H1 (cell line): Measurements from ENCODE around the gene CELSR1. TPM values are rescaled to one million over a fixed set of nuclear protein-coding genes. Genes with fewer than 3 reads are reported as not detected.

Experiments
- CTCF ChIA-PET: fragments of 300-600 bp; sonication (Branson Sonifier 250); formaldehyde crosslinking; loops from one replicate; lab custom pipeline; 2021; ENCODE audit not compliant: partially characterized antibody; lab: Charles Lee
- POLR2A ChIA-PET: fragments of 300-600 bp; sonication (Branson Sonifier 250); formaldehyde crosslinking; loops from one replicate; lab custom pipeline; 2021; ENCODE audit warnings: inconsistent platforms; ENCODE audit not compliant: partially characterized antibody; lab: Charles Lee
- DNase-seq, 2 experiments: peaks; one replicate each; pipeline versions ENCODE4 v3.0.0 to v3.0.0-alpha.2; 2010 to 2022; ENCODE audit warnings: low spot score in 2 of 2, low read depth in 1 of 2, mixed read lengths in 1 of 2
- FAIRE-seq: peaks from 2 replicates; lab custom pipeline; 2011; peaks lifted over from hg19 to GRCh38; lab: Jason Lieb, UNC
- H2AFZ ChIP-seq: 2 replicates; pipeline ENCODE4 v1.8.1; 2012; ENCODE audit warnings: low read length, inconsistent platforms
- H2AK5ac ChIP-seq: 2 replicates; pipeline ENCODE4 v1.6.1; 2013; ENCODE audit warnings: low read depth, low read length
- H2BK120ac ChIP-seq: replicated peaks from 2 replicates; pipeline ENCODE3; 2013; ENCODE audit warnings: low read depth, low read length, inconsistent platforms
- H2BK12ac ChIP-seq: 2 replicates; pipeline ENCODE4 v1.6.1; 2013; ENCODE audit warnings: low read depth, low read length
- H2BK15ac ChIP-seq: 2 replicates; pipeline ENCODE4 v1.6.1; 2013; ENCODE audit warnings: low read length
- H2BK20ac ChIP-seq: 2 replicates; pipeline ENCODE4 v1.6.1; 2013; ENCODE audit warnings: low read length
- H2BK5ac ChIP-seq: 2 replicates; pipeline ENCODE4 v1.6.1; 2013; ENCODE audit warnings: low read depth, low read length
- H3K14ac ChIP-seq: 2 replicates; pipeline ENCODE4 v1.6.1; 2013; ENCODE audit warnings: inconsistent platforms; ENCODE audit not compliant: insufficient read length
- H3K18ac ChIP-seq: 2 replicates; pipeline ENCODE4 v1.6.1; 2013; ENCODE audit warnings: low read length; ENCODE audit errors: extremely low read depth
- H3K23ac ChIP-seq: 2 replicates; pipeline ENCODE4 v1.6.1; 2013; ENCODE audit warnings: inconsistent platforms; ENCODE audit not compliant: insufficient read length
- H3K23me2 ChIP-seq: 2 replicates; pipeline ENCODE4 v1.6.1; 2013; ENCODE audit warnings: low read depth, low read length
- H3K27ac ChIP-seq: 2 replicates; pipeline ENCODE4 v1.6.1; 2011; ENCODE audit warnings: low read depth, low read length, inconsistent platforms
- H3K27me3 ChIP-seq, 4 experiments: replicated peaks in 1 of 4; 1 replicate in 1 of 4; 2 replicates in 3 of 4; pipeline versions ENCODE4 v1.6.1 to v1.8.1; 2011 to 2013; ENCODE audit warnings: low read length in 3 of 4, mild to moderate bottlenecking in 3 of 4, inconsistent platforms in 2 of 4, mixed read lengths in 2 of 4, moderate library complexity in 1 of 4; ENCODE audit not compliant: control insufficient read depth in 3 of 4, insufficient read depth in 3 of 4; ENCODE audit errors: extremely low read depth in 1 of 4
- H3K36me3 ChIP-seq, 4 experiments: 2 replicates each; pipeline versions ENCODE4 v1.6.1 to v1.8.1; 2011 to 2013; ENCODE audit warnings: mild to moderate bottlenecking in 4 of 4, low read length in 3 of 4, moderate library complexity in 2 of 4, control low read depth in 1 of 4, inconsistent platforms in 1 of 4; ENCODE audit not compliant: insufficient read depth in 4 of 4, control insufficient read depth in 2 of 4
- H3K4ac ChIP-seq: replicated peaks from 2 replicates; pipeline ENCODE3; 2013; ENCODE audit warnings: low read length, low read depth, mixed read lengths, inconsistent platforms; ENCODE audit not compliant: insufficient read length
- H3K4me1 ChIP-seq, 4 experiments: replicated peaks in 1 of 4; 1 replicate in 1 of 4; 2 replicates in 3 of 4; pipeline versions ENCODE4 v1.6.1 to v1.8.1; 2011 to 2013; ENCODE audit warnings: low read length in 3 of 4, inconsistent platforms in 2 of 4, mixed read lengths in 1 of 4; ENCODE audit not compliant: insufficient read depth in 4 of 4, control insufficient read depth in 3 of 4
- H3K4me2 ChIP-seq, 2 experiments: 2 replicates each; pipeline versions ENCODE4 v1.6.1 to v1.8.1; 2011 to 2013; ENCODE audit warnings: low read depth in 2 of 2, low read length in 2 of 2, control low read depth in 1 of 2, inconsistent platforms in 1 of 2, mild to moderate bottlenecking in 1 of 2; ENCODE audit not compliant: insufficient read depth in 1 of 2
- H3K4me3 ChIP-seq, 4 experiments: fragments of 200-600, 300-600 bp in 1 of 4; sonication (generic), shearing (Covaris generic), sonication (Bioruptor Twin) in 1 of 4; 2 replicates each; pipeline versions ENCODE4 v1.5.1 to v1.8.1; 2011 to 2016; ENCODE audit warnings: low read length in 4 of 4, low read depth in 3 of 4, control low read depth in 2 of 4, inconsistent platforms in 2 of 4, mild to moderate bottlenecking in 2 of 4, mixed read lengths in 1 of 4, moderate library complexity in 1 of 4; ENCODE audit not compliant: insufficient read depth in 2 of 4; ENCODE audit errors: extremely low read depth in 1 of 4
- H3K56ac ChIP-seq: replicated peaks from 2 replicates; pipeline ENCODE3; 2013; ENCODE audit warnings: low read depth, mild to moderate bottlenecking, mixed read lengths, low read length, inconsistent platforms; ENCODE audit not compliant: insufficient read length
- H3K79me1 ChIP-seq: 2 replicates; pipeline ENCODE4 v1.6.1; 2013; ENCODE audit warnings: low read depth, low read length, control low read depth
- H3K79me2 ChIP-seq, 2 experiments: 2 replicates each; pipeline versions ENCODE4 v1.6.1 to v1.8.1; 2012 to 2013; ENCODE audit warnings: low read length in 2 of 2, mild to moderate bottlenecking in 2 of 2, inconsistent platforms in 1 of 2; ENCODE audit not compliant: insufficient read depth in 2 of 2, control insufficient read depth in 1 of 2
- H3K9ac ChIP-seq, 4 experiments: replicated peaks in 1 of 4; 1 replicate in 1 of 4; 2 replicates in 3 of 4; pipeline versions ENCODE4 v1.6.1 to v1.8.1; 2011 to 2013; ENCODE audit warnings: low read depth in 3 of 4, low read length in 3 of 4, control low read depth in 2 of 4, mild to moderate bottlenecking in 2 of 4, moderate library complexity in 2 of 4, inconsistent platforms in 1 of 4; ENCODE audit errors: extremely low read depth in 1 of 4
- H3K9me3 ChIP-seq, 2 experiments: 2 replicates each; pipeline versions ENCODE4 v1.6.1 to v1.8.1; 2012 to 2013; ENCODE audit warnings: mild to moderate bottlenecking in 2 of 2, moderate library complexity in 2 of 2, control low read depth in 1 of 2, inconsistent platforms in 1 of 2, low read depth in 1 of 2, low read length in 1 of 2, mixed read lengths in 1 of 2; ENCODE audit not compliant: insufficient read depth in 2 of 2
- H4K20me1 ChIP-seq, 2 experiments: replicated peaks in 1 of 2; 2 replicates each; pipeline versions ENCODE3 to v1.8.1; 2011 to 2013; ENCODE audit warnings: inconsistent platforms in 2 of 2, low read length in 2 of 2, mild to moderate bottlenecking in 1 of 2; ENCODE audit not compliant: insufficient read depth in 2 of 2, control insufficient read depth in 1 of 2
- H4K5ac ChIP-seq: 2 replicates; pipeline ENCODE4 v1.6.1; 2013; ENCODE audit warnings: low read length, low read depth, mixed read lengths, inconsistent platforms; ENCODE audit not compliant: insufficient read length
- H4K8ac ChIP-seq: 2 replicates; pipeline ENCODE4 v1.8.0; 2013; ENCODE audit warnings: mild to moderate bottlenecking, moderate library complexity, low read length, inconsistent platforms; ENCODE audit not compliant: insufficient read depth; ENCODE audit errors: extremely low read depth
- H4K91ac ChIP-seq: replicated peaks from 2 replicates; pipeline ENCODE3; 2013; ENCODE audit warnings: low read length, mixed read lengths, inconsistent platforms; ENCODE audit not compliant: insufficient read length
- ATF3 ChIP-seq: IDR thresholded peaks from 2 replicates; pipeline ENCODE4 v1.6.1; 2011; ENCODE audit warnings: low read depth, mild to moderate bottlenecking, low read length; ENCODE audit not compliant: insufficient read depth
- EP300 ChIP-seq, 2 experiments: IDR thresholded peaks; 1 replicate in 1 of 2; 2 replicates in 1 of 2; pipeline ENCODE4 v1.6.1; 2011 to 2012; ENCODE audit warnings: low read depth in 2 of 2, low read length in 2 of 2, mild to moderate bottlenecking in 2 of 2, borderline replicate concordance in 1 of 2, inconsistent platforms in 1 of 2, moderate library complexity in 1 of 2
- EZH2 ChIP-seq: fragments of 200-600 bp; sonication (generic); IDR thresholded peaks from 2 replicates; pipeline ENCODE4 v1.7.1; 2012; ENCODE audit warnings: low read depth, mild to moderate bottlenecking, moderate library complexity, low read length, inconsistent platforms; ENCODE audit not compliant: severe bottlenecking
- KDM1A ChIP-seq: fragments of 200-600, 300-600 bp; sonication (generic); IDR thresholded peaks from 2 replicates; pipeline ENCODE4 v1.7.1; 2016; ENCODE audit warnings: mild to moderate bottlenecking, low read length, borderline replicate concordance
- KDM4A ChIP-seq: IDR thresholded peaks from one replicate; pipeline ENCODE4 v1.7.1; 2012; ENCODE audit warnings: low read depth, mild to moderate bottlenecking, moderate library complexity, low read length, inconsistent platforms; ENCODE audit not compliant: severe bottlenecking
- NRF1 ChIP-seq: IDR thresholded peaks from 2 replicates; pipeline ENCODE4 v1.6.1; 2011; ENCODE audit warnings: mild to moderate bottlenecking, low read depth, low read length, improper control_type of control experiment
- RAD21 ChIP-seq, 2 experiments: IDR thresholded peaks in 1 of 2; conservative IDR thresholded peaks in 1 of 2; 2 replicates each; pipeline ENCODE4 v1.6.1; 2011; ENCODE audit warnings: low read depth in 2 of 2, low read length in 2 of 2, improper control_type of control experiment in 1 of 2, inconsistent platforms in 1 of 2, mild to moderate bottlenecking in 1 of 2, moderate library complexity in 1 of 2
- RBBP5 ChIP-seq: IDR thresholded peaks from 2 replicates; pipeline ENCODE4 v1.7.1; 2012; ENCODE audit warnings: low read depth, mild to moderate bottlenecking, inconsistent platforms, low read length, moderate library complexity, borderline replicate concordance
- RFX5 ChIP-seq: IDR thresholded peaks from 2 replicates; pipeline ENCODE4 v1.6.1; 2011; ENCODE audit warnings: low read depth, low read length, improper control_type of control experiment, borderline replicate concordance
- SIN3A ChIP-seq, 2 experiments: IDR thresholded peaks in 1 of 2; conservative IDR thresholded peaks in 1 of 2; 2 replicates each; pipeline ENCODE4 v1.6.1; 2011 to 2012; ENCODE audit warnings: low read length in 2 of 2, improper control_type of control experiment in 1 of 2, low read depth in 1 of 2, mild to moderate bottlenecking in 1 of 2
- ZNF274 ChIP-seq: IDR thresholded peaks from 2 replicates; pipeline ENCODE4 v1.7.0; 2012; ENCODE audit warnings: low read length, borderline replicate concordance; ENCODE audit errors: extremely low read depth
- WGBS, 2 experiments: shearing (Covaris generic) in 1 of 2; methylation state at CpG; one replicate each; pipeline versions ENCODE4 v1.1.6 to v1.1.7; 2013 to 2015; ENCODE audit warnings: low lambda C conversion rate in 2 of 2, mixed read lengths in 2 of 2, inconsistent platforms in 1 of 2, low coverage in 1 of 2, missing lambda C conversion rate in 1 of 2; ENCODE audit not compliant: insufficient replicate concordance in 2 of 2, insufficient coverage in 1 of 2, insufficient read length in 1 of 2; ENCODE audit errors: extremely low coverage in 1 of 2, missing lambda C conversion rate in 1 of 2; 5-methylcytosine and 5-hydroxymethylcytosine counted together
- polyA plus RNA-seq, 7 experiments: library from polyadenylated mRNA; depleted of rRNA in 3 of 7; stranded (reverse) in 5 of 7; unstranded in 2 of 7; fragments of >200 nt in 5 of 7; fragments of 200-250 nt in 2 of 7; gene quantifications; 1 replicate in 5 of 7; 2 replicates in 1 of 7; 4 replicates in 1 of 7; pipeline versions ENCODE4 v1.2.1 to v1.2.3, GENCODE V29; 2011 to 2013; ENCODE audit warnings: missing spikeins in 2 of 7, mixed read lengths in 2 of 7
- total RNA-seq: library from RNA; stranded (reverse); fragmentation: NEBNext Ultra II Directional; extraction: Animal tissue kit (Norgen Biotek cat#: 25700); gene quantifications from 2 replicates; pipeline ENCODE4 v1.2.1, GENCODE V29; 2021

Gene CELSR1
- total and polyA plus RNA-seq, 2 of the 8 experiments (the other 6 are each of a cell fraction or from before 2014, with no cell fraction given): 9.0 to 12.4 TPM

GRCh38 chr22:46532416-46532815 is 5.0 kb downstream of the CELSR1 start:
- 0 out of 4 replicates have a peak overlapping the region, but pooled peaks of 1 of the 2 experiments have one; percentile 42 for H3K4me2 ChIP-seq
- no peak for TF ChIP-seq KDM1A
- no peak for TF ChIP-seq NRF1
- no peak for TF ChIP-seq EP300 (IDR thresholded peaks at IDR 0.05; ENCODE audit: borderline replicate concordance in 1 of 2, low read depth in 2 of 2, low read length in 2 of 2)
- no peak for TF ChIP-seq RFX5
- no peak for TF ChIP-seq RAD21 (IDR thresholded peaks at IDR 0.05 in 1 of 2, conservative IDR thresholded peaks at IDR 0.05 in 1 of 2; ENCODE audit: low read depth in 2 of 2, low read length in 2 of 2)
- TF ChIP-seq ZNF274: no peak
- TF ChIP-seq RBBP5: no peak
- no peak for TF ChIP-seq SIN3A (conservative IDR thresholded peaks at IDR 0.05 in 1 of 2, IDR thresholded peaks at IDR 0.05 in 1 of 2; ENCODE audit: low read depth in 1 of 2, low read length in 2 of 2)
- TF ChIP-seq KDM4A: no peak
- TF ChIP-seq ATF3: no peak
- no peak for TF ChIP-seq EZH2

More at GRCh38 chr22:46532416-46532815, 5.0 kb downstream of the CELSR1 start:
- H3K9me3 ChIP-seq: peaks cover 0 to 9% of the 10 kb centered on the region in 2 experiments; a peak in 1 of 4 replicates
- no peak overlapping the region for H3K4me3 ChIP-seq
- peaks cover 15 to 34% of the 10 kb centered on the region in 2 experiments for H4K20me1 ChIP-seq
- no peak overlapping the region for H2BK120ac ChIP-seq
- H3K14ac ChIP-seq: no peak overlapping the region
- no peak overlapping the region for H3K18ac ChIP-seq
- H3K36me3 ChIP-seq: peaks cover 0 to 21% (median 6%) of the 10 kb centered on the region in 4 experiments; a peak in 5 of 8 replicates
- no peak overlapping the region for H2BK15ac ChIP-seq
- no peak overlapping the region for H2AFZ ChIP-seq
- H2AK5ac ChIP-seq: no peak overlapping the region
- ChIA-PET POLR2A (no interaction called here), CTCF (interaction anchor here (0.8 to 1.3 kb wide), 4 partner anchors 12 to 164 kb away, joined by 3 to 4 read pairs (median 3); no protein-coding TSS in a partner anchor)
- H3K4me1 ChIP-seq: peaks cover 0 to 8% (median 4%) of the 10 kb centered on the region in 4 experiments; a peak in 3 of 7 replicates
- H4K5ac ChIP-seq: no peak overlapping the region
- no peak overlapping the region for H2BK5ac ChIP-seq
- peaks cover 13 to 24% (median 19%) of the 10 kb centered on the region in 4 experiments for H3K27me3 ChIP-seq
- H4K8ac ChIP-seq: peak overlapping the region; percentile 38; the same call in 1 of the 2 replicates
- DNase-seq: no peak
- peaks cover 0 to 2% of the 10 kb centered on the region in 2 experiments; a peak in 1 of 4 replicates for H3K79me2 ChIP-seq
- no peak for FAIRE-seq
- H3K4ac ChIP-seq: no peak overlapping the region
- 88% methylated on average over 3 of the region's 3 CpGs; no CpG with 5 or more reads in 1 of the 2 experiments for WGBS, 2 experiments
- H4K91ac ChIP-seq: no peak overlapping the region
- H3K27ac ChIP-seq: no peak overlapping the region
- H3K9ac ChIP-seq: no peak overlapping the region
- H2BK20ac ChIP-seq: no peak overlapping the region
- peaks cover 6% of the 10 kb centered on the region; the same call in 1 of the 2 replicates for H3K79me1 ChIP-seq
- H3K23me2 ChIP-seq: peaks cover 3% of the 10 kb centered on the region; the same call in 1 of the 2 replicates
- H2BK12ac ChIP-seq: no peak overlapping the region
- no peak overlapping the region for H3K23ac ChIP-seq
- H3K56ac ChIP-seq: no peak overlapping the region
